HG02798 (cell line): ENCODE measurements around the gene METRNL.
"Not testable (repeated sequence)": the region's sequence is repeated elsewhere in the genome, so short reads cannot be mapped to it uniquely, and the experiment has no call there.

Experiments
- ATAC-seq: cut with Tn5 transposase; IDR thresholded peaks from one replicate; pipeline ENCODE4 v1.9.1; 2021; ENCODE audit warnings: mild to moderate bottlenecking; ENCODE audit not compliant: unreplicated experiment, poor library complexity

The METRNL gene

DNA sequence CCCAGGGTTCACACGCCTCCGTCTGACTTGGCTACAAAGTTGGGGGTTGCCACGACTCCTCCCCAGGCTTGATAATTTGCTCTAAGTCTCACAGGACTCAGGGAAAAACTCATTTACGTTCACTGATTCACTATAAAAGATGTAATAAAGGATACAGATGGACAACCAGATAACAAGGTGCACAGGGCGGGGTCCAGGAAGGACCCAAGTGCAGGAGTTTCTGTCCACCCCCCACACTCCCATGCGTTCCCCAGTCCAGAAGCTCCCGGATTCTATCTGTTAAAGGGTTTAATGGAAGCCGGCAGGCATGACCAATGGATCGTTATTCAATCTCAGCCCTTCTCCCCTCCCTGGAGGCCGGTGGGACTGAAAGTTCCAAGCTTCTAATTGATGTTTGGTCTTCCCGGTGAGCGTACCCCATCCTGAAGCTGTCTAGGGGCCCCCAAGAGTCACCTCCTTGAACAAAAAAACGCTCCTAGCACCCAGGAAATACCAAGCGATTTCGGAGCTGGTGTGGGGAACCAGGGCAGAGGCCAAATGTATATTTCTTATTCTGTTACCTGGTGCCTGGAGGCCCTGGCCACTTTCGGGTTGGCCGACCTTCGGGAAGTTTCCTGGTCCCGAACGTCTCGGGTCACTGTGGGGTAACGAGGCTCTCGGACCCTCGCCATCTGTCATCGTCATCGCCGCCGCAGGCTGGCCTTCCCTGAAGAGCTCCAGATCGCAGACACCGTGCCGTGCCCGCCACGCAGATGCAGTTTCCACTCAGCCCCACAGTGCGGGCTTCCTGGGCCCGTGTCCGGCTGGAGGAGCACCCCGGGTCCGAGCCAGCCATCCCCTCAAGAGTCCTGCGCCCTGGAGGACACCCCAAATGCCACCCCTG, 13.5 kb upstream of the METRNL start:
- no peak for ATAC-seq

GRCh38 chr17:83066543-83066890, 12.9 kb upstream of the METRNL start:
- ATAC-seq: not testable (repeated sequence)

DNA sequence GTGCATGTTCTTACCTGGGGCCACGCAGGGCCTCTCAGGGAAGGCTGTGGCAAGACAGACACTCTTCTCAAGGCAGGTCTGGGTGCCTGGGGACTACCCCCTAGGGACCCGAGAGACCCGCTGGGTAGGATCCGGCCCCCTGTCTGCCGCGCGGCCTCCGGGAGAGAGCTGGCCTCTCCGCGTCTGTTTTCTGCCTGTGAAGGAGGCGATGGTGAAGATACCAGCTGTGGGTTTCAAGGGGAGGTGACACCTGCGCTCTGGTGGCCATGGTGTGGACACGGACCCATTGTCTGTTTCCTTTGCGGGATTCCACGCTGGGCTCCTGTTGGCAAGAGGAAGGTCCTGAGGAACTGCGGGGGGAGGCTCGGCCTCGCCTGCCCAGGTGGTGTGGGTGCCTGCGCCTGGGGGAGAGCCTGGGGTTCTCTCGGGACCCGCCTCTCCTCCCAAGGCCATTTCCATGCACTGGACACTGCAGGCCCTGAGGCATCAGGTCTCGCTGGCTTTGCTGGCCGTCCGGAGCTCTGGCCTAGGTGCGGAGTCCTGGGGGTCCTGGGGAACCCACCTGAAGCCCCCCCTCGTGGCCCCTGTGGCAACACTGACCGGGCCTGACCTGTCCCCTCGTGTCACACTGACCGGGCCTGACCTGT, 12.2 kb upstream of the METRNL start:
- ATAC-seq: no peak

- ATAC-seq: no peak
Measured at GRCh38 chr17:83067718-83068261, 11.6 kb upstream of the METRNL start.

DNA sequence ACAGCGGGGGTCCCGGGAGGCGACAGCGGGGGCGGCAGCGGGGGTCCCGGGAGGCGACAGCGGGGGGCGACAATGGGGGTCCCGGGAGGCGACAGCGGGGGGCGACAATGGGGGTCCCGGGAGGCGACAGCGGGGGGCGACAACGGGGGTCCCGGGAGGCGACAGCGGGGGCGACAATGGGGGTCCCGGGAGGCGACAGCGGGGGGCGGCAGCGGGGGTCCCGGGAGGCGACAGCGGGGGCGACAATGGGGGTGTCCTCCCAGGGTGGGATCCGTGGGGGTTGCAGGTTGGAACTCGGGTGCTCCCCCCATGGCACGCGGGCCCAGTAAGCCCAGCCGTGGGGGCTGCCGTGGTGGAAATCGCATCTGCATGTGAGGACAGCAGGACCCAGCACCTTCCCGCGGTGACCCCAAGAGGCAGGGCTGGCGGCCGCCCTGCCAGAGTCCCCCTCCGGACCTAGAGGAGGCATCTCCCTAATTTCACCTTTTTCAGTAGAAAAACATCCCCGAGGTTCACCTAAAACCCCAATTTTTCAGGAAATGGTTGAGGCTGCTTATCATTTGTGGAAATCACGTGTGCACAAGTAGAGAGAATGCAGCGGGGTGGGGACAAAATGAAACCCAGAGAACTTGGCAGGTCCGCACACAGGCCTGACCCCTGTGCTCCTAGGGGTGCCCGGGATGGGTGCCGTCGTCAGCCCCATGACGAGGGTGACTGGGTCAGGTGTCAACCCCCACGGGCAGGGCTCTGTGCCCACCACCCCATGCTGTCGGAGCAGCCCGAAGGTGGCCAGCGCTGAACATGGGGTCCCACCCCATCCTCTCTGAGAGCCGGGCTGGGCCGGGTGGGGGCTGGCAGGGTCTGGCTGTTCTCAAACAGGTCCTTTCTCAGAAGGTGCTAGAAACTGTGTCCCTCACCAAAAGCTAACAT, 10.5 kb upstream of the METRNL start:
- ATAC-seq: no peak

- ATAC-seq: no peak
Measured at GRCh38 chr17:83069571-83069906, 9.9 kb upstream of the METRNL start.

GRCh38 chr17:83069931-83070742, 9.3 kb upstream of the METRNL start:
- ATAC-seq: no peak

DNA sequence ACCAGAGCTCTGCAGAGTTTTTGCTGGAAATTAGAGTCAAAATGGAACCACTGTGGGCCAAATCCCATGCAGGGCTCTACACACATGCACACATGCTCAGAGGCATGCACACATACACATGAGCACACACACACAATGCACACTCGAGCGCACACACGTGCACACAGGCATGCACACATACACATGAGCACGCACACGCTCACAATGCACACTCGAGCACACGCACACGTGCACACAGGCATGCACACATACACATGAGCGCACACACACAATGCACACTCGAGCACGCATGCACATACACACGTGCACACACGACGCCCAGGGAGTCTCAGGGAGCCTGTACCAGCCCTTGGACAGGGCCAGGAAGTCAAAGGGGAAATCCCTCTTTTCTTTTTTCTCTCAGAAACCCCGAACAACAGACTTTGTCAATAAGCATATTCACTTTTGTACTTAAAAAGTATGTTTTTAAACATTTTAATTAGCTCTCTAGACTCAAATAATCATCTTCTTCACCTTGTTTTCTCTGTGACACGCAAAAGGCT, 8.5 kb upstream of the METRNL start:
- no peak for ATAC-seq

GRCh38 chr17:83071365-83071764, 8.0 kb upstream of the METRNL start:
- ATAC-seq: no peak

DNA sequence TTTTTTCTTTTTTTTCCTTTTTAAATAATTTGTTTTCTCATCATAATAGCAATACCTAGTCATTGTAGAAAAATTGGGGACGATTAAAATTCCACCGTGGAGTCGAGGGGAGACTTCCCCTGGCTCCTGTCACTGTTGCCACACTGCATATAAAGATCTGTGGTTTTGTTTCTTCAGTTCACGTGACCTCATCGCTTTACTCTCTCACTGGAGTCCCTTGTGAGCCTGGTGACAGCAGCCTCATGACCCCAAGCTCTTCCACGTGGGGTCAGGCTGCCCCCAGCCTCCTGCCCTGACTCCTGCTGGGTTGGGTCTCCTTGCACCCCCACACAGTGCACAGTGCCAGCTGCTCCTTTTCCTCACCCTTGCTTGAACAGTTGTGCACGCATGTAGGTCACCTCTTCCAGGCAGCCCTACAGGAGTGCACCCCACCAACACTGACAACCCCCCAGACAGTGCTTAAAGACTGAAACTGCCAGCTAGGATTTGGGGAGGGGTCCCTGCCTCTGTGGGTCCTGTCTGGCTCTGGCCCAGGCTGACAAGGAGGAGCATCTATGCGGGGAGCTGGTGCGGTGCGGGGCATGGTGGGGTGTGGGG, 7.3 kb upstream of the METRNL start:
- no peak for ATAC-seq

DNA sequence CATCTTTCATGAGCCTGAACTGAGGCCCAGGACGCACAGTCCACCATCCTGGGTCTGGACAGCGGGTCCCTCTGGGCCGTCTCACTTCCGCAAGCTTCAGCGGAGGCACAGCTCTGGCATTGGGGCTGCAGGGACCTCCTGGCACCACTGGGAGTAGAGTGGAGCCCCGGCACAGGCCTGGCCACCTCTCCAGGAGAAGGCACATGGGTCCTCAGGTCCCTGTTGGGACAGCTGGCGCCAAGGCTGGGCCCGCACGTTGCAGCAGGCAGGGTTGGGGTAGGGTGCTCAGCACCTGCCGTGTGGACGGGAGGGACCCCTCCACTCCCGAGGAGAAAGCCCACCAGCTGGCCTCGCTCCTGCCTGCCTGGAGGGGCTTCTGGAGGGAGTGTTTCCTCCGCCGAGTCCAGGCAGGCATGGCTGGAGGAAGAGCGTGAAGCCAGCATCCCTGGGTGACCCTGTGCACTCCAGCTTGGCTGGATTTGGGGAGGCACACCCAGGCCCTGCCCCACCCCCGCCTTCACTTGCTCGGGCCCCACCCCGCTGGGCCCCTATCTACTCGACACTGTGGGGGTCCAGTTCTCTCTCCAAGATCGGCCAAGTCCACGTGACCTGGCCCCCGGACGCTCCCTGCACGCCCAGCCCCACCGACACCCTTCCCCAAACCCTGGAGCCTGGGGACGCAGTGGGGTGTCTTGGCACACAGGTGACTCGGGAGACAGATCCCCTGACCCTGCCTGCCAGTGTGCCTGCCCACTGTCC, 6.6 kb upstream of the METRNL start:
- no peak for ATAC-seq

DNA sequence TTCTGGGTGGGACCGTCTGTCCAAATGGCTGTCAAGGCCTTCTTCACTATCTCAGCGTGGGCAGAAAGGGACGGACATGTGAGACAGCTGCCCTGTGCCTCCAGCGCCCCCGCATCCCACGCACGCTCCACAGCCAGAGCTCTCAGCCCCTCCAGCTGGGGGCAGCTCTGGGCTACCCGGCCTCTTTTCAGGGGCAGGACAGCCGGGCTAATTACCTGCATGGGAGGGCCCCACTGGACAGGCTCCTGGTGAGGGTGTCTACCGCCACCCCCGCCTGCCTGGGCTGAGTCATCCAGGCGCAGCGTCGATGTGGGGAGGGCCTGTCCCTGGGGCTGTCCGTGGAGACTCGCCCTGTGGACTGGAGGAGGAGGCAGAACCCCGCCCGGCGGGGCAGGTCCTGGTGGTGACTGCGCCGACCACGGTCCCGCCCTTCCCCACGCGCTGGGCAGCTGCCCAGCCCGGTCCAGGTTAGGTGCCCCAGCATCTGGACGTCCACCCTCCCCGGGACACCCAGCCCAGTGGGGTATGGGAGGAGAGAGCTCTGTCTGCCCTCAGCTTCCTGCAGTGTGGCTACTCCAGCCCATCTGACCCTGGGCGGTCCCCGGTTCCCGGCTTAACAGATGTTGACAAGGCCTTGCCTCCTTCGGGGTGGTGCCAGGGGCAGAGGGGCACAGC, 5.9 kb upstream of the METRNL start:
- ATAC-seq: no peak

DNA sequence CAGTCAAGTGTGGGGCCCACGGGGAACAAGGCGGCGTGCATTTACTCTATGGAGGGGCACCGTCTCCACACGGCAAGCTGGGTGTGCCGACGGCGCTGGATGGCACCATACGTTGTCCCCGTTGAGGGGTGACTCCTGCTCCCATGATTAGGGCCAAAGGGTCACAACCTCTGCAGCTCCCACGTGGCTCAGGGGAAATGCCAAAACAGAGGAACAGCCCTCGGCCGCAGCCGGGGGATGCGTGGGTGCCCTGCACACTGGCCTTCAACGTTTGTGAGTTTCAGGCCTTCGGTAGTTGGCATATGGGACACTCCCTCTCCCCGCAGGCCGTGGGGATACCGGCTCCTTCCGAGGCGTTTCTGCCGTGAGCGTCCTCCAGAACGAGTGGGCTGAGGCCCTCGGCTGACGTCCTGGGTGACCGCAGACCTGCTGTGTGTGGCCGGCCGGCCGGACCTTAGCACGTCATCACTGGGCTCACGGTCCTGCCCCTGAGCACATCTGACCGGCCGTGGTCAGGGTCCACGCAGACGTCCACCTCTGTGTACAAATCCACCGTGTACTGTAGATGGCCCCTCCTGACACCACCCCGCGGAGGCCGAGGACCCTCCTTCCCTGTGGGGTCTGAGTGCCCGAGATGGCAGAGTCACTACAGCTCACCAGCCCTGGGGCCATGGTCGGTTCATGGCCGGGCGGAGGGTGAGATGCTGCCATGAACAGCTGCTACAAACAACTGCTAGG, 4.8 kb upstream of the METRNL start:
- ATAC-seq: no peak

DNA sequence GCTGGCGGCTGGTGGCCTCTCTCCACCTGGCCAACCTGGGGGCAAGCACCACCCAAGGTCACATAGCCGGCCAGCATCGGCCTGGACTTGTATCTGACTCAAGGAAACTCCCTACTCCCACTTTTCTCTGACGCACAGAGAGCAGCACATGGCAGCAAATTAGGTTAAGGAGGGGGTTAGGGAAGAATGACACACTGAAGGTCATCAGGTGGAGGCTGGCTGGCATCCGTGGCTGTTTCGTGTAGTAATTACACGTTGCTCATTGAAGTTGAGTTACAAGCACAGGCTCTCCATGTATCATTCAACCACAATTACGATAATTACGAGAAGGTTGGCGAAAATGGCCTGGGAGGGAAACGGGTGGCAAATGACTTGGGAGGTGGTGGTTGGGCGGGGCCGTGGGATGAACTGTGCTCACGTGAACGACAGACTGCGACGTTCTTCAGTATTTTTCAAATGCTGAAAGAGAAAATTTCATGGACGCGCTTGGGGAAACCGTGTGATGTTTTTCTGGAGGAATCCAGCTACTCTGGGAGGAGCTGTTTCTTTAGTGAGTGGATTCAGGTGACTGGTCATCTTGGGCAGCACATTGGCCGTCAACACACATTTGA, 4.0 kb upstream of the METRNL start:
- ATAC-seq: no peak

DNA sequence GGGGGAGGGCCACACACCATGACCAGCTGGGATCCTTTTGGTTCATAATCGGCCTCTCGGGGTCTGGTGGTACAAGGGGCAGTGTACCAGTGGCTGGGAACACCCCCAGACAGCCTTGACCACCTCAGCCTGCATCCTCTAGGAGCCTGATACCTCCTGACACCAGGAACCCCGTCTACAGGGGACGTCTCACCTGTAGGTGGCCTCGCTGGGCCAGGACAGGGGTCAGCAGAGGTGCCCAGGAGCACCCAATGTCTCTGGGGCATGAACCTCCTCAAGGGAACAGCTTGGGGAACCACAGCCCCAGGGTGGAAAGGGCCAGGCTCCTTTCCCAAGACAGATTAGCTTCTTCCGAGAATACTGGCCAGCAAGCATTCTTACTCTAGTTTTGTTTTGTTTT, 2.5 kb upstream of the METRNL start:
- ATAC-seq: no peak

DNA sequence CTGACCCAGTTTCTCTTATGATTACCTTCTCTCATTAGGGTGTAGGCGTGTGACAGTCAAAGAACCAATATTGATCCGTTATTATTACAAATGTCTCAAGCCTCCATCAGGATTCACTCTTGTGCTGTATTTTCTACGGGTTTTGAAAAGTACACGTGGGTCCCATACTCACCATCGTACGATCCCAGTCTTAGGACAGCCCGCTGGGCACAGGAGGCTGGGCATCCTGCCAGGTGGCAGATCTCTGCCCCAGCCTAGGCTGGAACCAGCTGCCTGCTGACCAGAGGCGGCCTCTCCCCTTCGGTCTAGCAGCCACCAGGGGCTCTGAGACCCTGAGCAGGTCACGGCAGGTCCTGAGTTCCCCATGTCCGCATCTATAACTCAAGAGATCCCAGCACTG, 2.0 kb upstream of the METRNL start:
- ATAC-seq: no peak

DNA sequence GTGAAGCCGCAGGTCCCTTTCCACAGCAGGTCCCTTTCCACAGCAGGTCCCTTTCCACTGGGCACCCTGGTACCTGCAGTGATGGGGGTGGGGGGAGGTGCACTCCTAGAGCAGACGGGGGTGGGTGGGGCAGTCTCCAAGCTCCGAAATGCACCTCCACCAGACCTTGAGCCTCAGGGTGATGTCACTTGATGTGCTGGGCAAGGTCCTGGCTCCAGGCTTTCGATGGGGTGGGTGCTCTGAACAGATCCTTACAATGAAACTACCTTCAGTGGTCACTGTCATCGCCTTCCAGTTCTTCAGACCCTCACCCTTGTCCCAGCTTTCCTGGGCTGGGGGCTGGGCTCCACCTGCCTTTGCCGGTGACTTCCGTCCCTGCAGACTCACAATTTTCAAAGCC, 1.5 kb upstream of the METRNL start:
- no peak for ATAC-seq
